ENCODE results near the gene NLRP13.

- TF ChIP-seq CTCF (IDR thresholded peaks at IDR 0.05 in 2 of 3, conservative IDR thresholded peaks at IDR 0.05 in 1 of 3; ENCODE audit: insufficient read depth in 2 of 3, low read depth in 1 of 3, low read length in 3 of 3) (no peak), SPI1 (IDR thresholded peaks at IDR 0.05; ENCODE audit: borderline replicate concordance, low read depth, low read length) (no peak), CHD1 (IDR thresholded peaks at IDR 0.05; ENCODE audit: low read length) (no peak), MAX (CRISPR knock-in tag; IDR thresholded peaks at IDR 0.05) (no peak), CREB5 (CRISPR knock-in tag; IDR thresholded peaks at IDR 0.05) (no peak), ELK1 (CRISPR knock-in tag; IDR thresholded peaks at IDR 0.05) (no peak), TEAD2 (tag; IDR thresholded peaks at IDR 0.05) (no peak), ZNF644 (tag; IDR thresholded peaks at IDR 0.05; ENCODE audit: low read depth) (no peak), ZFP1 (CRISPR knock-in tag; IDR thresholded peaks at IDR 0.05) (no peak), SIN3A (IDR thresholded peaks at IDR 0.05; ENCODE audit: borderline replicate concordance in 2 of 2, control insufficient read depth in 1 of 2, low read depth in 2 of 2, low read length in 2 of 2) (no peak), MAFF (IDR thresholded peaks at IDR 0.05; ENCODE audit: low read length) (no peak), TBL1XR1 (IDR thresholded peaks at IDR 0.05; ENCODE audit: low read length in 2 of 2) (no peak), E2F1 (CRISPR knock-in tag; IDR thresholded peaks at IDR 0.05) (no peak), HMG20B (CRISPR knock-in tag; IDR thresholded peaks at IDR 0.05) (no peak)
Measured at GRCh38 chr19:55907286-55907685, 24.9 kb downstream of the NLRP13 start.
